ENCODE results near the gene HENMT1. TPM values are rescaled to one million over a fixed set of nuclear protein-coding genes. Genes with fewer than 3 reads are reported as not detected.
A peak's percentile ranks its signal among the peaks of the same experiment; 100 is the strongest.

Gene HENMT1
- total RNA-seq, 1 donor from 2014 or later, result 6.9 TPM

GRCh38 chr1:108617008-108617723 lies 43.7 kb downstream of the HENMT1 start:
- Mint-ChIP-seq H3K27me3 (no peaks in the 10 kb centered on the region), H3K4me3 (no peak overlapping the region), H3K36me3 (peaks cover 3% of the 10 kb centered on the region), H3K4me1 (ENCODE audit: unreplicated experiment) (no peaks in the 10 kb centered on the region), H3K9me3 (no peaks in the 10 kb centered on the region), H3K27ac (no peak overlapping the region)
- DNase-seq (ENCODE audit: extremely low spot score, unreplicated experiment), result no peak
- TF ChIP-seq CTCF (conservative IDR thresholded peaks at IDR 0.05), result no peak

GRCh38 chr1:108615544-108615943 lies 45.3 kb downstream of the HENMT1 start:
- no peaks in the 10 kb centered on the region for H3K27me3 Mint-ChIP-seq
- H3K36me3 Mint-ChIP-seq, result no peaks in the 10 kb centered on the region
- H3K4me1 Mint-ChIP-seq (ENCODE audit: unreplicated experiment), result no peaks in the 10 kb centered on the region
- H3K27ac Mint-ChIP-seq, result no peak overlapping the region
- no peak for TF ChIP-seq CTCF (conservative IDR thresholded peaks at IDR 0.05)
- H3K4me3 Mint-ChIP-seq, result no peak overlapping the region
- no peak for DNase-seq (ENCODE audit: extremely low spot score, unreplicated experiment)
- no peaks in the 10 kb centered on the region for H3K9me3 Mint-ChIP-seq

GRCh38 chr1:108612496-108612895 lies 48.4 kb downstream of the HENMT1 start:
- TF ChIP-seq CTCF (conservative IDR thresholded peaks at IDR 0.05), result no peak
- H3K4me3 Mint-ChIP-seq, result no peak overlapping the region
- no peaks in the 10 kb centered on the region for H3K27me3 Mint-ChIP-seq
- H3K27ac Mint-ChIP-seq, result no peak overlapping the region
- no peaks in the 10 kb centered on the region for H3K9me3 Mint-ChIP-seq
- H3K36me3 Mint-ChIP-seq, result peaks cover 3% of the 10 kb centered on the region
- H3K4me1 Mint-ChIP-seq (ENCODE audit: unreplicated experiment), result peaks cover 14% of the 10 kb centered on the region
- no peak for DNase-seq (ENCODE audit: extremely low spot score, unreplicated experiment)

- DNase-seq (ENCODE audit: extremely low spot score, unreplicated experiment), result no peak
- TF ChIP-seq CTCF (conservative IDR thresholded peaks at IDR 0.05), result no peak
- peaks cover 3% of the 10 kb centered on the region for H3K36me3 Mint-ChIP-seq
- H3K27me3 Mint-ChIP-seq, result no peaks in the 10 kb centered on the region
- H3K4me3 Mint-ChIP-seq, result no peak overlapping the region
- no peak overlapping the region for H3K27ac Mint-ChIP-seq
- peaks cover 14% of the 10 kb centered on the region for H3K4me1 Mint-ChIP-seq (ENCODE audit: unreplicated experiment)
- no peaks in the 10 kb centered on the region for H3K9me3 Mint-ChIP-seq
Measured at GRCh38 chr1:108611984-108612383, 48.9 kb downstream of the HENMT1 start.

- Mint-ChIP-seq H3K4me3 (no peak overlapping the region), H3K27me3 (no peaks in the 10 kb centered on the region), H3K9me3 (no peaks in the 10 kb centered on the region), H3K4me1 (ENCODE audit: unreplicated experiment) (peaks cover 14% of the 10 kb centered on the region), H3K36me3 (peaks cover 3% of the 10 kb centered on the region), H3K27ac (peak overlapping the region; percentile 10)
- DNase-seq (ENCODE audit: extremely low spot score, unreplicated experiment), result no peak
- no peak for TF ChIP-seq CTCF (conservative IDR thresholded peaks at IDR 0.05)
Measured at GRCh38 chr1:108610073-108610472, 50.8 kb downstream of the HENMT1 start.

Data from type B pancreatic cell (in vitro differentiated cells).